ENCODE results near the gene CFL1. TPM values are rescaled to one million over a fixed set of nuclear protein-coding genes. Genes with fewer than 3 reads are reported as not detected.

The CFL1 gene
- total and polyA plus RNA-seq, 2 of the 4 experiments (the other 2 are of a cell fraction): 960 to 2,231 TPM

- TF ChIP-seq, protein P1, sequence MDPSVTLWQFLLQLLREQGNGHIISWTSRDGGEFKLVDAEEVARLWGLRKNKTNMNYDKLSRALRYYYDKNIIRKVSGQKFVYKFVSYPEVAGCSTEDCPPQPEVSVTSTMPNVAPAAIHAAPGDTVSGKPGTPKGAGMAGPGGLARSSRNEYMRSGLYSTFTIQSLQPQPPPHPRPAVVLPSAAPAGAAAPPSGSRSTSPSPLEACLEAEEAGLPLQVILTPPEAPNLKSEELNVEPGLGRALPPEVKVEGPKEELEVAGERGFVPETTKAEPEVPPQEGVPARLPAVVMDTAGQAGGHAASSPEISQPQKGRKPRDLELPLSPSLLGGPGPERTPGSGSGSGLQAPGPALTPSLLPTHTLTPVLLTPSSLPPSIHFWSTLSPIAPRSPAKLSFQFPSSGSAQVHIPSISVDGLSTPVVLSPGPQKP (IDR thresholded peaks at IDR 0.05; ENCODE audit: borderline replicate concordance, low read depth, low read length): no peak
Measured at GRCh38 chr11:65866509-65867283, 8.7 kb upstream of the CFL1 start (continued).

DNA sequence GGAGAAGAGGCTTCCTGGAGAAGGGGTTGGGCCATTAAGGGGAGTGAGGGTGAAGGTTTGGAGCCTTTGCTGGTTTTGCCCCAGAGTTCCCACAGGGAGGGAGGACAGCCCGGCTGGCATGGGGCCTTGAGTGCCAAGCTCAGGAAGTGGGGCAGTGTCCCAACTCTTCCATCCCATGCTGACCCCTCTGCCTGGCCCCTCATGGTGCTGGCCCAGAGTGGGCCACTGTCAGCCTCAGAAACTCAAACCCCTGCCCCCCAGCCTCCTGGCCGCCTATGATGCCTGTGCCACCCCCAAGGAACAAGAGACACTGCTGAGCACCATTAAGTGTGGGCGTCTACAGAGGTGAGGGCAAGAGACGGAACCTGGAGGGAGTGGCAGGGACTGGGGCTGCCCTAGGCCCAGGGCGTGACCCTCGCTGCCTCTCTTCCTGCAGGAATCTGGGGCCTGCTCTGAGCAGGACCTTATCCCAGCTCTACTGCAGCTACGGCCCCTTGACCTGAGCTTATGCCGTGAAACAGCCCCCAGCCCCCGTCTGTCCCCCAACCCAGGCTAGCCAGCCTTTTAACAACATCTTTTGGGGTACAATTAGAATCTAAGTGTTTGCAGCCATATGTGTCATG, 7.7 kb upstream of the CFL1 start:
- Histone ChIP-seq H4K91ac (ENCODE audit: insufficient read depth, low read depth, low read length) (no peak overlapping the region), H2BK5ac (ENCODE audit: low read depth, low read length, poor library complexity, severe bottlenecking) (no peak overlapping the region), H2BK120ac (ENCODE audit: low read depth, low read length) (no peak overlapping the region), H3K9me3 (ENCODE audit: control insufficient read depth, insufficient read depth, low read length) (no peaks in the 10 kb centered on the region), H3K23ac (ENCODE audit: low read depth, low read length) (no peak overlapping the region; the same call in 1 of the 2 replicates), H3K56ac (ENCODE audit: extremely low read depth, insufficient read depth, low read length) (no peak overlapping the region), H3K79me1 (ENCODE audit: low read depth in 1 of 2, low read length in 2 of 2) (peaks cover 23 to 89% of the 10 kb centered on the region in 2 experiments), H3K18ac (ENCODE audit: low read depth, low read length) (no peak overlapping the region), H3K9ac (ENCODE audit: low read depth, low read length) (no peak overlapping the region), H3K9me1 (ENCODE audit: insufficient read depth, low read length) (peaks cover 5% of the 10 kb centered on the region; the same call in 1 of the 2 replicates), H3K36me3 (ENCODE audit: control insufficient read depth, insufficient read depth, low read length) (peaks cover 88% of the 10 kb centered on the region), H3K27ac (ENCODE audit: insufficient read depth, low read length) (no peak overlapping the region; the same call in 1 of the 2 replicates), H2AK9ac (replicated peaks; ENCODE audit: low read depth, low read length, poor library complexity) (peak overlapping the region; percentile 76), H3K4ac (ENCODE audit: low read depth, low read length) (no peak overlapping the region), H2BK20ac (ENCODE audit: low read depth, low read length) (no peak overlapping the region), H3K14ac (replicated peaks; ENCODE audit: low read depth, low read length) (no peak overlapping the region), H2AK5ac (ENCODE audit: low read depth, low read length) (no peak overlapping the region), H4K20me1 (ENCODE audit: insufficient read depth, low read length) (peaks cover 50% of the 10 kb centered on the region), H3K4me1 (ENCODE audit: control insufficient read depth, insufficient read depth, low read length) (peaks cover 6% of the 10 kb centered on the region; the same call in 1 of the 2 replicates), H2AFZ (replicated peaks; ENCODE audit: low read length, poor library complexity) (peak overlapping the region; percentile 24), H4K5ac (ENCODE audit: low read depth, low read length) (no peak overlapping the region), H4K8ac (ENCODE audit: low read depth in 2 of 2, low read length in 2 of 2) (no peak overlapping the region), H2BK15ac (ENCODE audit: low read depth, low read length) (no peak overlapping the region), H3K4me3 (ENCODE audit: insufficient read depth, low read depth, low read length) (no peak overlapping the region), H3K4me2 (ENCODE audit: low read depth, low read length) (no peak overlapping the region), H3K27me3 (ENCODE audit: control insufficient read depth, insufficient read depth, low read length) (no peaks in the 10 kb centered on the region)
- DNase-seq: no peak
- intact Hi-C loops (cut with micrococcal nuclease): no loop called here
- dilution Hi-C loops (cut with HindIII; ENCODE audit: low sequenced_read_pairs, unreplicated experiment): no loop called here
- in situ Hi-C loops (cut with MboI; ENCODE audit: low sequenced_read_pairs): no loop called here
- CTCF ChIA-PET: no interaction called here
- POLR2A ChIA-PET (ENCODE audit: unreplicated experiment): interaction anchor here (1.0 kb wide), 1 partner anchor 8 kb away, joined by 3 read pairs; the partner anchor contains the start of gene CFL1
- WGBS, 2 experiments (ENCODE audit: extremely low coverage in 2 of 2, insufficient read length in 1 of 2): 100% methylated on average over 3 of the region's 9 CpGs; no CpG with 5 or more reads in 1 of the 2 experiments
- ATAC-seq (ENCODE audit: low read depth): no peak
- TF ChIP-seq CHD1 (IDR thresholded peaks at IDR 0.05; ENCODE audit: low read depth, low read length) (no peak), CEBPB (IDR thresholded peaks at IDR 0.05; ENCODE audit: low read depth, low read length) (no peak), RFX5 (IDR thresholded peaks at IDR 0.05; ENCODE audit: low read depth, low read length) (no peak), SMC3 (IDR thresholded peaks at IDR 0.05; ENCODE audit: low read depth, low read length) (no peak)
- TF ChIP-seq, protein P2, sequence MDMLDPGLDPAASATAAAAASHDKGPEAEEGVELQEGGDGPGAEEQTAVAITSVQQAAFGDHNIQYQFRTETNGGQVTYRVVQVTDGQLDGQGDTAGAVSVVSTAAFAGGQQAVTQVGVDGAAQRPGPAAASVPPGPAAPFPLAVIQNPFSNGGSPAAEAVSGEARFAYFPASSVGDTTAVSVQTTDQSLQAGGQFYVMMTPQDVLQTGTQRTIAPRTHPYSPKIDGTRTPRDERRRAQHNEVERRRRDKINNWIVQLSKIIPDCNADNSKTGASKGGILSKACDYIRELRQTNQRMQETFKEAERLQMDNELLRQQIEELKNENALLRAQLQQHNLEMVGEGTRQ (IDR thresholded peaks at IDR 0.05; ENCODE audit: low read depth, low read length): no peak
- TF ChIP-seq, protein P1 (IDR thresholded peaks at IDR 0.05; ENCODE audit: borderline replicate concordance, low read depth, low read length): no peak
- no TSS peak for BruUV-seq (replicated peaks)
